ENCODE measurements around the gene FILIP1L.

The FILIP1L gene

DNA sequence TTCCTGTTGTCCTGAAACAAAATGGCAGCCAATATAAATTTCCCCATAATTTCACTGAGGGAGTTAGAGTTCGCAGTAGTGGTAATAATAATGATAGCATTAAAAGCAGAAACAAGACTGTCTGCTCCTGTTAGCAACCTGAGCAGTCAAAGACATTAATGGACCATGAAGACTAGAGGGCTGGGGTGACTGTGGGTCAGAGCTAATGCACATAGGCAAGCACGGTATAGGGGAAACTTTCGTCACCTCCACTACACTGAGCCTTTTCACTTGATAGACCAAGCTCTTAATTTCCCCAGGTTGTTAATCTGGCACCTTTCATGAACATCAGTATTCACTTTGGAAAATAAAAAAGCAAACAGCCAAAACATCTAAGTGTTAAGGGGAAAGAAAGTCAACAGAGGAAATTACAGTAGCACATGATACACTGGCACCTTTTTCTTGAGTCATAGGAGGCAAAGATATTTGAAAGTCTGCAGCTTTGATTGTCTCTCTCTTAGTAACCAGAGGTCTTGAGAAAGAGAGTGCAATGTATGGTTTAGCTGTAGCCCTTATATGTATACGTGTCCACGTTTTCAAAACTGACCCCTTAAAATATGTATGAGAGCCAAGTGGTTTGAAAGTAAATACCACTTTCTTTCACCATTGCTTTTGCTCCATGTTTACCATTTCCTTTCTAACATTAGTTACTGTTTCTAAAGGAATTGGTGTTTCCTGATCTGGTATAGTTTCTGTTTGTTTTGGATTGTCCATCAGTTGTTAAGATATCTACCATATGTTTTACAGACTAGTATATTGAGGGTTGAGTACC, 104.8 kb downstream of the FILIP1L start:
- no peak for DNase-seq (ENCODE audit: low spot score)
- H3K27me3 ChIP-seq (ENCODE audit: insufficient read depth, poor library complexity, severe bottlenecking): no peaks in the 10 kb centered on the region
- TF ChIP-seq, protein P1, sequence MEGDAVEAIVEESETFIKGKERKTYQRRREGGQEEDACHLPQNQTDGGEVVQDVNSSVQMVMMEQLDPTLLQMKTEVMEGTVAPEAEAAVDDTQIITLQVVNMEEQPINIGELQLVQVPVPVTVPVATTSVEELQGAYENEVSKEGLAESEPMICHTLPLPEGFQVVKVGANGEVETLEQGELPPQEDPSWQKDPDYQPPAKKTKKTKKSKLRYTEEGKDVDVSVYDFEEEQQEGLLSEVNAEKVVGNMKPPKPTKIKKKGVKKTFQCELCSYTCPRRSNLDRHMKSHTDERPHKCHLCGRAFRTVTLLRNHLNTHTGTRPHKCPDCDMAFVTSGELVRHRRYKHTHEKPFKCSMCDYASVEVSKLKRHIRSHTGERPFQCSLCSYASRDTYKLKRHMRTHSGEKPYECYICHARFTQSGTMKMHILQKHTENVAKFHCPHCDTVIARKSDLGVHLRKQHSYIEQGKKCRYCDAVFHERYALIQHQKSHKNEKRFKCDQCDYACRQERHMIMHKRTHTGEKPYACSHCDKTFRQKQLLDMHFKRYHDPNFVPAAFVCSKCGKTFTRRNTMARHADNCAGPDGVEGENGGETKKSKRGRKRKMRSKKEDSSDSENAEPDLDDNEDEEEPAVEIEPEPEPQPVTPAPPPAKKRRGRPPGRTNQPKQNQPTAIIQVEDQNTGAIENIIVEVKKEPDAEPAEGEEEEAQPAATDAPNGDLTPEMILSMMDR (IDR thresholded peaks at IDR 0.05; ENCODE audit: poor library complexity, severe bottlenecking): no peak
- no peaks in the 10 kb centered on the region for H3K36me3 ChIP-seq (ENCODE audit: low read depth)
- H3K4me1 ChIP-seq (ENCODE audit: insufficient read depth, poor library complexity, severe bottlenecking): peaks cover 7% of the 10 kb centered on the region
- H3K27ac ChIP-seq (ENCODE audit: poor library complexity, severe bottlenecking): no peak overlapping the region
- H3K4me3 ChIP-seq (ENCODE audit: severe bottlenecking): no peak overlapping the region
- no peaks in the 10 kb centered on the region for H3K9me3 ChIP-seq (ENCODE audit: severe bottlenecking)
- no peak for ATAC-seq (ENCODE audit: low read depth)

DNA sequence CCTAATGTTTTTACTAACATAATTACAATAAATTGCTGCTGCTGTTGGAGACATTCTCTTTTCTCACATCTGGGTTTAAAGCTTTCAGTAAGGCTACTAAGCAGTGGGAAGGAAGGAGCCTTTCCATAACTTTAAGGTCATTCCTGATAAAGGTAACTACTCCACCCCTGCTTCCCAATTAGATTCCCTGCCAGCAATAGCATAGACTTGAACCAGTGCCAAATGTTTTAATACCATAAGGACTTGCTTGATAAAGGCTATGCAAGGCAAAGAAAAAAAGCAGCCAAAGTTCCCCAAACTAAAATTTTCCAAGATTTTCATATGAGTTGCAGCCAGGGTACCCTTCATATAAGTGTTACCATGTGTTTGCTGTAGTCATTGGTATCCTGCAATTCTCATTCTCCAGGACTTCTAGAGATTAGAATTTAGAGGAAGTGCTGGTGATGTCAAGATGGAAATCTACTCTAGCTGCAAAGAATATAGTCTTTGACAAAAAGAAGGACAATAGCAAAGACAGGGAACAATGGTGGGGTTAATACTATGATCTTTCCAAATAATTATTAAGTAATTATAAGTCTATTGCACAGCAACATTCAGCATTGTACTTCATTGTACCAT, 106.1 kb downstream of the FILIP1L start:
- ATAC-seq (ENCODE audit: low read depth) (no peak), DNase-seq (ENCODE audit: low spot score) (no peak)
- H3K4me3 ChIP-seq (ENCODE audit: severe bottlenecking): no peak overlapping the region
- H3K36me3 ChIP-seq (ENCODE audit: low read depth): no peaks in the 10 kb centered on the region
- no peaks in the 10 kb centered on the region for H3K27me3 ChIP-seq (ENCODE audit: insufficient read depth, poor library complexity, severe bottlenecking)
- no peaks in the 10 kb centered on the region for H3K9me3 ChIP-seq (ENCODE audit: severe bottlenecking)
- TF ChIP-seq, protein P1 (IDR thresholded peaks at IDR 0.05; ENCODE audit: poor library complexity, severe bottlenecking): no peak
- H3K27ac ChIP-seq (ENCODE audit: poor library complexity, severe bottlenecking): no peak overlapping the region
- peaks cover 12% of the 10 kb centered on the region for H3K4me1 ChIP-seq (ENCODE audit: insufficient read depth, poor library complexity, severe bottlenecking)

DNA sequence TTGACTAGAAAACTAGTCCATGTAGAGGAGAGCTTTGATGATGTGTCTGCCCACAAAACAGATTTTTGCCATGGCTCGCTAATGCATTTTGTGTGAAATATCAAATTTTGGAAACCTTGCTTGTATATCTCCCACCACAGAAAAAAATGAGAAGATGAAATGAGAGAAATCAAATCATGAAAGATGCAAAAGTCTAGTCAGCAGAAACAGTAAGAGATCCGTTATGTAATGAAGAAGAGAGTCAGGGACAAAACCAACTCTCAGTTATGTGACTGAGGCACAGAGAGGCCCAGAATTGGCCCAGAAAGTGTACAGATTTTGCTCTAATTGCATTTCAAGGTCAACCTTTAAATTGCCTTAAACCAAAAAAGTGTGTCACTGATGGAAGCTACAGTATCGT, 107.0 kb downstream of the FILIP1L start:
- Histone ChIP-seq H3K4me3 (ENCODE audit: severe bottlenecking) (no peak overlapping the region), H3K36me3 (ENCODE audit: low read depth) (no peaks in the 10 kb centered on the region), H3K4me1 (ENCODE audit: insufficient read depth, poor library complexity, severe bottlenecking) (peaks cover 19% of the 10 kb centered on the region), H3K9me3 (ENCODE audit: severe bottlenecking) (no peaks in the 10 kb centered on the region), H3K27ac (ENCODE audit: poor library complexity, severe bottlenecking) (peak overlapping the region; percentile 16), H3K27me3 (ENCODE audit: insufficient read depth, poor library complexity, severe bottlenecking) (no peaks in the 10 kb centered on the region)
- DNase-seq (ENCODE audit: low spot score) (no peak), ATAC-seq (ENCODE audit: low read depth) (no peak)
- TF ChIP-seq, protein P1 (IDR thresholded peaks at IDR 0.05; ENCODE audit: poor library complexity, severe bottlenecking): no peak

DNA sequence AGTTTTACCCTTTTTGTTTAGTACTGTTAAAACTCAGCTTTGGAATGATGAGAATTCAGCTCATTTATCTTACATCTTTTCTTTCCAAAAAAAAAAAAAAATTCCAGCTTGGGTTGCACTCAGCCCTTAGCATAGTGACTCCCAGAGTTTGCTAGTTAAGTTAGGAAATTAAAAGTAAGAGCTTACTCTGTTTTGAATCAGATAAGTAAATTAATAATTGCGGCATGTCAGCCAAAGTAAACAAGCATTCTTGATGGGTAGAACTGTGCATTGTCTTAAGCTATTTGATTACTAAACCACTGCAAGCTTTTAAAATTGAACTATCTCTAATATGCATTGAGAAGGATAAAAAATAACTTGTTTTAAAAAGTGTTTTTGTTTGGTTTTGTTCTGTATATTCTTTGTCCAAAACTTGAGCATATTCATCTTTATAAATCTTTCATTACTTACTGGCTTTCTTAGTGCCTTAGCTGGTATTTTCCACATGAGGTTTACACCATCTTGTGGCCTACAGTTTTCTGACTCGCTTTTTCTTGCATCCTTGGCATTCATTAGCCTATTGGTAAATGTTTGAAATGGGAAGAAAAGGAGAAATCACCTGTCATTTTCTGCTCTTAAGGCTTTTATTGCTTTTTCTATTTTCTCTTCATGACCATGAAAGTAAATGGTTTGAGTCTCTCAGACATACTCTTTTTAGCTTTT, 107.6 kb downstream of the FILIP1L start:
- Histone ChIP-seq H3K36me3 (ENCODE audit: low read depth) (no peaks in the 10 kb centered on the region), H3K9me3 (ENCODE audit: severe bottlenecking) (no peaks in the 10 kb centered on the region), H3K4me1 (ENCODE audit: insufficient read depth, poor library complexity, severe bottlenecking) (peaks cover 25% of the 10 kb centered on the region), H3K27me3 (ENCODE audit: insufficient read depth, poor library complexity, severe bottlenecking) (no peaks in the 10 kb centered on the region), H3K4me3 (ENCODE audit: severe bottlenecking) (no peak overlapping the region), H3K27ac (ENCODE audit: poor library complexity, severe bottlenecking) (peak overlapping the region; percentile 16)
- DNase-seq (ENCODE audit: low spot score): no peak
- no peak for ATAC-seq (ENCODE audit: low read depth)
- TF ChIP-seq, protein P1 (IDR thresholded peaks at IDR 0.05; ENCODE audit: poor library complexity, severe bottlenecking): peak; percentile 26
